Erythroblast (primary cell): Measurements from ENCODE around the gene STK11.
"Not testable (repeated sequence)": the region's sequence is repeated elsewhere in the genome, so short reads cannot be mapped to it uniquely, and the experiment has no call there.

Experiments used
- DNase-seq, 2 experiments: peaks; one replicate each; lab custom pipeline; 2025; lab: John Stamatoyannopoulos, UW
- GATA1 ChIP-seq: IDR thresholded peaks from 2 replicates; pipeline ENCODE4 v1.6.1; 2011; ENCODE audit warnings: low read depth, mild to moderate bottlenecking, control low read depth, low read length, moderate library complexity
- POLR2A ChIP-seq: IDR thresholded peaks from 2 replicates; pipeline ENCODE4 v1.6.1; 2011; ENCODE audit warnings: mild to moderate bottlenecking, low read length

STK11 gene

GRCh38 chr19:1173845-1174809, 31.5 kb upstream of the STK11 start, which contains the start of gene SBNO2:
TSS of gene SBNO2 (minus strand) at chr19:1174268. CDS start at chr19:1154276, 19,992 bp downstream.
- DNase-seq = peak; percentile 91 to 96
- TF ChIP-seq GATA1 (no peak), POLR2A (peak; percentile 71)

- no peak for TF ChIP-seq GATA1
- TF ChIP-seq POLR2A = no peak
- no peak for DNase-seq
Observed at GRCh38 chr19:1177322-1178114, 28.1 kb upstream of the STK11 start.

- no peak for TF ChIP-seq GATA1
- TF ChIP-seq POLR2A = no peak
- DNase-seq = no peak
Observed at GRCh38 chr19:1181606-1182005, 24.0 kb upstream of the STK11 start.

GRCh38 chr19:1182068-1182467, 23.5 kb upstream of the STK11 start:
- TF ChIP-seq GATA1 (no peak), POLR2A (no peak)
- DNase-seq = no peak

GRCh38 chr19:1182727-1183126, 22.9 kb upstream of the STK11 start:
- DNase-seq = no peak
- no peak for TF ChIP-seq GATA1

GRCh38 chr19:1183543-1184172, 21.9 kb upstream of the STK11 start:
- DNase-seq = no peak
- TF ChIP-seq GATA1 (no peak), POLR2A (no peak)

GRCh38 chr19:1189419-1189818, 16.2 kb upstream of the STK11 start:
- no peak for DNase-seq
- no peak for TF ChIP-seq GATA1
- no peak for TF ChIP-seq POLR2A

- no peak for DNase-seq
- no peak for TF ChIP-seq POLR2A
- no peak for TF ChIP-seq GATA1
Observed at GRCh38 chr19:1199531-1199930, 6.0 kb upstream of the STK11 start.

GRCh38 chr19:1200614-1201013, 5.0 kb upstream of the STK11 start:
- DNase-seq = not testable (repeated sequence)

- TF ChIP-seq POLR2A (no peak), GATA1 (no peak)
- peak in 1 of 2 experiments; percentile 62 for DNase-seq
Observed at GRCh38 chr19:1206150-1206863, 729 bp downstream of the STK11 start.

GRCh38 chr19:1206864-1207450, 1.4 kb downstream of the STK11 start:
- TF ChIP-seq POLR2A = no peak
- TF ChIP-seq GATA1 = no peak
- peak; percentile 75 to 85 for DNase-seq

- peak; percentile 49 to 51 for DNase-seq
Observed at GRCh38 chr19:1208830-1209229, 3.3 kb downstream of the STK11 start.

- TF ChIP-seq POLR2A (no peak), GATA1 (no peak)
- no peak for DNase-seq
Observed at GRCh38 chr19:1210227-1210538, 4.6 kb downstream of the STK11 start.
